Gastrocnemius medialis (tissue), 4 donors: ENCODE results near the gene FBLN1.

Experiments
- CTCF ChIP-seq, 5 experiments: fragments of 450-650 bp in 3 of 5; fragments of 200-600 bp in 2 of 5; sonication (generic) in 2 of 5; IDR thresholded peaks in 4 of 5; conservative IDR thresholded peaks in 1 of 5; 1 replicate in 4 of 5; 2 replicates in 1 of 5; pipeline ENCODE4 v1.5.1; 2016 to 2019; ENCODE audit warnings: antibody characterized with exemption in 5 of 5, mild to moderate bottlenecking in 3 of 5, moderate library complexity in 3 of 5
- POLR2A ChIP-seq, 2 donors: fragments of 450-650 bp; IDR thresholded peaks; one replicate each; pipeline ENCODE4 v1.6.1; 2017; ENCODE audit warnings: antibody characterized with exemption in 2 of 2, mild to moderate bottlenecking in 2 of 2, moderate library complexity in 2 of 2

GRCh38 chr22:45510376-45511232 lies 7.9 kb downstream of the FBLN1 start:
- no peak for TF ChIP-seq CTCF (IDR thresholded peaks at IDR 0.05 in 4 of 5, conservative IDR thresholded peaks at IDR 0.05 in 1 of 5)
- no peak for TF ChIP-seq POLR2A (IDR thresholded peaks at IDR 0.05)
